NOMO-1 treated with dmso at 0.1 percent for 144 hours (cell line): ENCODE results near the gene G3BP1.
"Not testable (repeated sequence)": the region's sequence is repeated elsewhere in the genome, so short reads cannot be mapped to it uniquely, and the experiment has no call there.

Experiments used
- DNase-seq: peaks from one replicate; lab custom pipeline; 2025; ENCODE audit not compliant: unreplicated experiment; lab: John Stamatoyannopoulos, UW

The G3BP1 gene

DNA sequence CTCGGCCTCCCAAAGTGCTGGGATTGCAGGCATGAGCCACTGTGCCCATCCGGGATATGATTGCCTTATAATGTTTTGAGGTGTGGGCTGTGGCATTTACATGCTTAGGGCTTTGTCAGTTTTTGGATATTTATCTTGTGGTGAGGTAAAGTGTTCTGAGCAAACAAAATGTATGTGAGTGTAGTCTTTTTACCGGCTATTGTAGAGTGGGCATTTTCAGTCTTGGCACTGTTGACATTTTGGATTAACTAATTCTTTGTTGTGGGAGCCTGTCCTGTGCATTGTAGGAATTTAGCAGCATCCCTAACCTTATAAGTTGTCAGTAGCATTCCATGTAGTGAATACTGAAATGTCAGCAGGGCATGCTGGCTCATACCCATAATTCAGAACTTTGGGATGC is 21.6 kb downstream of the G3BP1 start:
- DNase-seq, result no peak

DNA sequence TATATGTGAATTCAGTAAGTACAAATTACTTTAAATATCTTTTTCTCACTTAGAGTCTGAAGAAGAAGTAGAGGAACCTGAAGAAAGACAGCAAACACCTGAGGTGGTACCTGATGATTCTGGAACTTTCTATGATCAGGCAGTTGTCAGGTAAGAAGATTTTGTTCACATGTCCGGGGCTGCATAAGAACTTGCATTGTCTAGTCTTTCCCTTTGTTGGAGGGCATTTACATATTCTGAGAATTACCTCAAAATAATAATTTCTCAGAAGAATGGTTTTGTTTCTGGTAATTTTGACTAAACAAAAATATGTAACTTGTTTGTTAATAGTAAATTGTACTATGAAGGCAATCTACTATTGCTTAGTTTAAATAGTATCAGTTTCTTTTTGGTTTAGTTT is 23.7 kb downstream of the G3BP1 start:
- no peak for DNase-seq

DNA sequence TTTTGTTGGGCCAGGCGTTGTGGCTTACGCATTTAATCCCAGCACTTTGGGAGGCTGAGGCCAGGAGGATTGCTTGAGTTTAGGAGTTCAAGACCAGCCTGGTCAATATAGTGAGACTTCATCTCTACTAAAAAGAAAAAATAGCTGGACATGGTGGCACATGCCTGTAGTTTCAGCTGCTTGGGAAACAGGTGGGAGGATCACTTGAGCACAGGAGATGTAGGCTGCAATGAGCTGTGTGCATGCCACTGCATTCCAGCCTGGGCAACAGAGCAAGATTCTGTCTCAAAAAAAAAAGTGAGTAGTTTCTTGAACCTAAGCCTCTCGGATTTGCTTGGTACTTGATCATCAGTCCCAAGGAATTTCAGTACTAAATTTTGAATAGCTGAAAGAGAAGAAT is 26.9 kb downstream of the G3BP1 start:
- no peak for DNase-seq

DNA sequence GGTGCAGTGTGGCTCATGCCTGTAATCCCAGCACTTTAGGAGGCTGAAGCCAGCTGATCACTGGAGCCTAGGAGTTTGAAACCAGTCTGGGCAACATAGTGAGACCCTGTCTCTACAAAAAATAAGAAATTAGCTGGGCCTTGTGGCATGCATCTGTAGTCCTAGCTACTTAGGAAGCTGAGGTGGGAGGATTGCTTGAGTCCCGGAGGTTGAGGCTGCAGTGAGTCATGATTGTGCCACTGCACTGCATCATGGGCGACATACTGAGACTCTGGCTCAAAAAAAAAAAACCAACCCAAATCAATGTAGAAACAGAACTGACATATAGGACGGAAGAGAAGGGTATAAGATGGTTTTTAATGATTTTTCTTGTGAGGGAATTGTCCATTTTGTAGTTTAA is 27.7 kb downstream of the G3BP1 start:
- DNase-seq, result no peak

DNA sequence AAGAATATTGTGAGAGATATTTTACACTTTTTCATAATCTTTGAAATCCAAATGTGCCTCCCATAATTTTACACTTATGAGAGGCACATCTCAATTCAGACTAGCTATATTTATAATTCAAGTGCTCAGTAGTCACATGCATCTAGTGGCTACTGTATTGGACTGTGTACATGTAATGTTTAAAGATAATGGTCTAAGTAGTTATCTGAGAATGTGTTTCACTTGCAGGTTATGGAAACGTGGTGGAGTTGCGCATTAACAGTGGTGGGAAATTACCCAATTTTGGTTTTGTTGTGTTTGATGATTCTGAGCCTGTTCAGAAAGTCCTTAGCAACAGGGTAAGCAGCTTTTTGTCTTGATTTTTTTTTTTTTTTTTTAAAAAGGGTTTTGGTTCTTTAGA is 28.8 kb downstream of the G3BP1 start:
- DNase-seq, result no peak

DNA sequence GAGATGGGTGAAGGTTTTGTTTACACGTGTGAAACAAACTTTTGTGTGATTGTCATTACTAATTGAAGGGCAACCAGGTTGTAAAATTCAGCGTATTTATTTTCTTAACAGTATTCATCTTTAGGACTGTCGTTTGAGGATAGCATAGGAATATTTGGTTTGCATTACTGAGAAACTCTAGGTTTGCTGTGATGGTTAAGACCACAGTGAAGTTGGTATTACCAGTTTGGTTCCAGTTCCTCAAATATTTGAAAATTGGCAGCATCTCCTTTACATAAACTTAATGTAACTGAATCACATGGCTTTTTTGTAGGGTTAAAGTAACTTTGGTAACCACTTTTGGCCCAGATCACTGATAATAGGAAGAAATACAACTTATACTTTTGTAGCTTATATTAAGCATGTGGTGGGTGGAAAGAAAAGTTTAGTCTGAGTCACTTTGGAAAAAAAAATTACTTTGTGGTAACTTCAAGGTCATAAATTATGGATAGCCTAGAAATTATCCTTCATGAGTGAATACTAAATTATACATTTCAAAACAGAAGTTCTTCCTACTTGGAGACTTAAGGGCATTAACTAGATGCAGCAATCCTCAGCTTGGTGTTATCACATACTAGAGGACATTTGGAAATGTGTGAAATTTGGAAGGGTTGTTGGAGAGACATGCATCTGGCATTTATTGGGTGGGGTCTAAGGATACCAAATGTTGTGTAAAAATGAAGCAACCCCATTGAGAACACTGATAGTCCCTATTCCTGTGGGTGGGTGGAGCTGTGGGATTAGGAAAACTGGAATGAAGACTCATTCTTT is 33.9 kb downstream of the G3BP1 start:
- DNase-seq, result no peak

DNA sequence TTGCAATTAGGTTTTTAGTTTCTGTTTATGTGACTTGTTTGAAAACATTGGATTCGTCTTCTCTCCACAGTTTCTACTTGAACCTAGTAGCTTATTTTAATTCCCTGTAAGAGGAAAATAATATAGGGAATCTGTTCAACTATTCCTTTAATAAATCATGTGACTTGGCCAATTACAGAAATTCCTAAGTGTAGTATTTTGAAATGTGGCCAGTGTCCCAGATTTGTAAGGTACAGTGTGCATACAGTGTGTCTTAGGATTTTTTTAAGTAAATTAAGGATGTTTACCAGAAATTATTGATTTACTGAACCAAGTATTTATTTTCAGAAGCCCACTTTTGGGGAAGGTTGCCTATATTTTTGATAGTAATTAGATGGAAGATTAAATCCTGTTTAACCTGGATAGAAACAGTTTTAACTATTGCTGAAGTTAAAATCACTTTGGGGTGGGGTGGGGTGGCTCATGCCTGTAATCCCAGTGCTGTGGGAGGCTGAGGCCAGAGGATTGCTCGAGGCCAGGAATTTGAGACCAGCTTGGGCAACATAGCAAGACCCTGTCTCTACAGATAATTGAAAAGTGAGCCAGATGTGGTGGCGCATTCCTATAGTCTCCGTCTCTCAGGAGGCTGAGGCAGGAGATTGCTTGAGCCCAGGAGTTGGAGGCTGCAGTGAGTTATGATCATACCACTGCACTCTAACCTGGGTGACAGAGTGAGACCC is 36.9 kb downstream of the G3BP1 start:
- DNase-seq, result no peak

DNA sequence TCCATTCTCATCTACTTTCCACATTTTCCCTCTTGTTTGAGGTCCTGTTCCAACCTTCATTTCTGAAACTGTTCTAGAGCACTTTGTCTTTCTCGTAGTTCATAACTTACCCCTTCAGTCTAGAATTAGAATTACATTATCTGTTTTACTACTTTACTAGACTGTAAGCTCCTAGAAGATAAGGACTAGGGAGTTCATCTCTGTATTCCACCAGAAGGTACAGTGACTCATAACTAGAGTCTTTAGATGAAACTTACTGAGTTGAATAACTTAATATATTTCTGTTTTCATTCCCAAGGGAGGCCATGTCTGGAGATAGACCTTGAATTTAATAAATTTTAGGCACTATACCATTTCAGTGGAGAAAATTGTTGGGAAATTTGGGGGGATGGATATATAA is 38.7 kb downstream of the G3BP1 start:
- DNase-seq, result no peak

DNA sequence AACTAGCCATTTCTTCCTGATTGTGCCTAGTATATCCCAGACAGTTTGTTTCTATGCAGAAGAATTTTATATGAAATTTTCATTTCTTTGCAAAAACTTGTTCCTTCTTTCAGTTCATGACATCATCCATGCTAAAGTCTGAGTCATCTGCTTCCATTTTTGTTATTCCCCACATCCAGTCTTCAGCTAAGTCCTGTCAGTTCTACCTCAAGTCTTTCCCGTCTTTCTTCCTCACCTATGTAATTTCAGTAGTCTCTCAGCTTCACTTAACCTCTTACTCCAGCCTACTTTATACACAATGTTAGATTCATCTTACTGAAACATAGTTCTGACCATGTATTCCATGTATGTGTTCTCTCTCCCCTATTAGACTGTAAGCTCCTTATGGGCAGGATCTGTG is 39.1 kb downstream of the G3BP1 start:
- DNase-seq, result no peak

DNA sequence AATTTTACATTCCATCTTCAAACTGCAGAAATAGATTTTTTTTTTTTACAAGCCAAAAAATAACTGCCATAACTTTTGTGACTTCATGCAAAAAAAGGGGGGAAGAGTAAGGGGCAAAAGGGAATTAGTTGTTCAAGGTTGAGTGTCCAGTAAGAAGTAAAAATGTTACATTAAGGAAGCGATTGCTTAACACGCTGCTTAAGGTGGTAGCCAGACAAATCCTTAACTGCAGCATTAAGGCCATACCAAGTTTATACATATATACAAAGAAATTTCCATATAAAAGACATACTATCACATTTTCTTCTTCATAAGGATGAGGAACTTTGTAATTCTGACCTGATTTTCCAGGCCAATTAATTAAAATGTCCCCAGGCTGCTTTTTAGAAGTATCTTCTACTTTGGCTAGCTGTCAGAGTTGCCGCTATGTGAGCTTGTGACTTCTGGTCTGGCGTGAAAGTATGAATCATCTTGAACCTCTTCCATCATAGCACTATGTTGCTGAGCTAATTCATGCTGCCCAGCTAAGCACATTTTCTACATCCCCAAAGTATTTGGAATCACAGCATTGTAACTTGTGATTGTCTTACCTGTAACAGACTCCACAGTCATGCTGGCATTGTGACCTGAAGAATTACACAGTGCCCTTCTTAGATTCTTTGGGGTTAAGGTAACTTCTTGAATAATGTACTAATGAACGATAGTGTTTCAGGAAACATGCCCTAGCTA is 40.0 kb downstream of the G3BP1 start:
- no peak for DNase-seq

DNA sequence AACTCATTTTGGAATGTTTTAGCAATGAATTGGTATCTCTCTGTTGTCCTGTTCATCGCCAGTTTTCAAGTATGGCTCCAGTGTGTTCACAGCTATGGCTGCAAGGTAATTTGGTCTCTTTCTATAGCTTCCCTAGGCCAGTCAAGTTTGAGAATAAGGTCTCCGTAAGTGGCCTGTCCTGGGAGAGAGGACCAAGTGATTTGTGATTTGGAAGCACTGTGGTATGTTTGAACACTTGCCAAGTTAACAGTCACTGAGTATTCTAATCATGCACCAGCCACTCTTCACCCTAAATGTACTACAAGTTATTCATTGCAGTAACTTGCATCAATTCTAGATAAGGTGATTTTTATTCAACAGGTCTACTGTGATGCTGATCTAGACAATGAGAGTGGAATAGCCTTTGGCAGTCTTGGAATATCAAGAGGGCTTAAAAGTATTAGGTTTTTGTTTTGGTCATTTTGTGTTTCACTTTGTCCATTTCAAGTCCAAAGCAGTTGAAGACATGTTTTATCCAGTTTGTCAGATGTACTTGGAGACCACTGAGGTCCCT is 41.1 kb downstream of the G3BP1 start:
- DNase-seq, result no peak

DNA sequence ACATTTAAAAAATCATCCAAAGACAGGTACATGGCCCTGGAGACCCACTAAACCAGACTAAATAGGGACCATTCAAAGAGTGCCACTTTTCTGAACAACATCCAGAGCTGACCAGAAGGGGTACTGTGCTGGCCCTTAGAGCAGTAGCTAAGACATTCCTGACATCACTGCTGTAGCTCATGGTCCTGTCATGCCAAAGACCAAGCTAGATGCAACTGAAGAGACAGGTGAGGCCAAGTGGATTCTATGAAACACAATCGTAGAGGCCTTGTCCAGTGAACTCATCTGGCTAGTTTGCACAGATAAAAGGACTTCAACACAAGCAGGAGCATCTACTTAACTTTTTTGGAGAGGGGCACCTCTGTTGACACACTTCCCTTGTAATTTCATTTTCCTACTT is 43.3 kb downstream of the G3BP1 start:
- no peak for DNase-seq

DNA sequence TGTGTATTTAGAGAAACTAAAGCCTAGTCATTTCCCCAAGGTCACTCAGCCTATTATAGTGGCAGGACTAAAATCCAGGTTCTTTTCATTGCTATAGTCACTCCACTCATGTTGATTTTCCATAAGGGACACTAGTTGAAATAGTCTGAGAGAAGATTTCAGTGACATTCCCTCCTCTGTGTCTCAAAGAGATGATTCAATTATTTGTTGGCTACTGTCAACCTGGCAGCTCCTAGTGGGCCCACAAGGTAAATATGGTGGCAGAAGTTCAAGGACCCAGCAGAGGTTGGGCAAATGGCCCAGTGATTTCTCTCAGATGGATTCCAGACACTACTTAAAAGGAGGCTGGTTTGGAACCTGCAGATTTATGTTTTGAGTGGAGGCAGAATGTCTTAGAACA is 48.1 kb downstream of the G3BP1 start:
- no peak for DNase-seq

DNA sequence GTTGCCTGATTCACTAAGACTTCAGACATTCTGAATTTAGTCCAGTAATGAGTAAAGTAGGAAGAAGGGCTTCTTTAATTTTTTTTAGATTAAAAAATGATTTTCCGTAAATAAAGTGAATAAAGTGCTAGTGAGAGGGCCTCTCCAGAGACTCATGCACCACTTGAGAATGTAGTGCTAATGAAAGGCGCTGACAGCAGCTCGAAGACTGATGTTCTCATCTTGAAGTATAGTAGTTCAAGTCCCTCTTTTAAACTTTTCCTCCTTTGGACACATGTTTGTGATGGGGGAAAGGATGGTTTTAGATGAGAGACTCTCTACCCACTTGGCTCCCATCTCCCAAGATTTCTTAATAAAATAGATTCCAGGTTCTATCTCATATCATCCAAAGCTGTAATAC is 48.5 kb downstream of the G3BP1 start:
- DNase-seq, result no peak

DNA sequence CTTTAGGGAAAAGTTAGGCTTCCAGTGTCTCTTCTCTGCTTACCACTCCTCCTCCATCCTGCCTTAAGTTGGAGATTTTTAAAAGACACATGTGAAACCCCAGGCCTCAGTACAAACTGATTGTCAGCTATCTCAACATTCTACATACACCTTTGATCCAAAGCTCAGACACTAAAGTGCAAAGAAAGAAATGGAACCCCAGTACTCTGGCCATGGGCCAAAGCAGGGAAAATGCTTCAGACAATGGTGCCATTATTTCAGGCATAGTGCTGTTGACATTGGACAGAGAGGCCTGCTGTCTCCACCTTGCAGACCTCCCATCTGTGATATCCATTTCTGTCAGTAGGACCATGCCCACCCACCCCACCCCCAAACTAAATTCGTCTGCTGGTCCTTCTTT is 49.1 kb downstream of the G3BP1 start:
- no peak for DNase-seq

DNA sequence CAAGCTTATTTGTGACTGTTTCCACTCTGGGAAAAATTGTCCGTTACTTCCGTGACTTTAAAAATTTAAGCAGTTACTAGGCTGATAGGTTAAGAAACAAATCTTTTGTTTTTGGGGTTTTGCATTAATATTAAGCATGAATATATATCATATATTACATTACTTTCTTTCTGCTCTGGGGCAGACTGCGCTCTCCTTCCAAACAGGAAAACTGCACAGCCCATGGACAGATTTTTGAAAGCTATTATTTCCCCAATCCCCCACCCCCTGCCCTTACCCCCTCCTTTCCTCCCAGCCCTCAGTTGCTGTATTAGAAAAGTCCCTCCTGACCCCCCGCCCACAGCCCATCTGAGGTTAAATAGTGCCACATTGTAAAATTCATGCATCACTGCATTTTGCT is 50.4 kb downstream of the G3BP1 start:
- DNase-seq, result no peak

DNA sequence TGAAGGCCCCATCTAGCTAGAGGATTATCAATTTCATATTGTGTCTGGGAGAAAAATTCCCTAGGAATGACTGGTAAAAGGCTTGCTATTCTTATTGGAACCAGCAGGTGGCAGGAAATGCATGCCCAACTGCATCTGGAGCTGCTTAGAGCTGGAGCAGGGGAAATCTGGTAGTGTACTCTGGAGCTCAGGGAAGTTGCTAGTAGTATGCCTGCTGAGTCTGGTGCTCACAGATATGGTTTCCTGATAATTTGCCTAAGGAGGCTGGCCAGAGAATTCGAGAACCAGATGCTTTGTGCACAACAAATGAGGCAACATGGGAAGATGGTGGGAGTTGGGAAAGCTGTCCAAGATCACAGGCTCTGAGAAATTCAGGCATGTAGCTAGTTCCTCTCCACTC is 53.7 kb downstream of the G3BP1 start:
- no peak for DNase-seq

DNA sequence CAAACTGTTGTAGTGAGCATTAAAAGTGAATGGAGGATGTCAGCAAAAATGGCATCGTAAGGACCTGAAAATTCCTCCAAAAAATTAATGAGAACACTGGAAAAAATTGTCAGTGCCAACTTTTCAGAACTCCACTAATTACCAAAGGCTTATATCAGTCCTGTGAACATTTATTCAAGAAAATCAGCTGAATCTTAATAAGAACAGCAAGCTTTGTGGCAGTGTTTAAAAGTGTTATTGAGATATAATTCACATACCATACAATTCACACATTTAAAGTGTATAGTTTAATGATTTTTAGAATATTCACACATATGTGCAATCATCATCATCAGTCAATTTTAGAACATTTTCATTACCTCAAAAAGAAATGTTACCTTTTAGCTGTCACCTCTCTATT is 57.6 kb downstream of the G3BP1 start:
- no peak for DNase-seq

DNA sequence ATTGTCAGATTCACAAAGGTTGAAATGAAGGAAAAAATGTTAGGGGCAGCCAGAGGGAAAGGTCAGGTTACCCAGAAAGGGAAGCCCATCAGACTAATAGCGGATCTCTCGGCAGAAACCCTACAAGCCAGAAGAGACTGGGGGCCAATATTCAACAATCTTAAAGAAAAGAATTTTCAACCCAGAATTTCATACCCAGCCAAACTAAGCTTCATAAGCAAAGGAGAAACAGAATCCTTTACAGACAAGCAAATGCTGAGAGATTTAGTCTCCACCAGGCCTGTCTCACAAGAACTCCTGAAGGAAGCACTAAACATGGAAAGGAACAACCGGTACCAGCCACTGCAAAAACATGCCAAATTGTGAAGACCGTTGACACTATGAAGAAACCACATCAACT is 61.1 kb downstream of the G3BP1 start:
- DNase-seq, result not testable (repeated sequence)

DNA sequence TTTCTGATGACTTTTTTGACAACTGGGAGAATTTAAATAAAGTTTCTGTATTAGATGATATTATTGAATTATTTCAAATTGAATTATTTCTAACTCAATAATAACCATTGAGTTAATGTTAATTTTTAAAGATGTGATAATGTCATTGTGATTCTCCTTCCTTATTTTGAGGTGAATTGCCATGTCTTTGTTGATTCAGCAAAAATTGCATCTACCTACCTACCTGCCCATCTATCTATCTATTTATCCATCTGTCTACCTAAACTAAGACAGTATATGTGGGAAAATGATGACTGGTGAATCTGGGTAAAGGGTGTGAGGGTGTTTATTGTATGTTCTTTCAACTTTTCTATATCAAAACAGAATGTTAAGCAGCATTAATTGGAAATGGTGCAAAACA is 75.0 kb downstream of the G3BP1 start:
- DNase-seq, result no peak

DNA sequence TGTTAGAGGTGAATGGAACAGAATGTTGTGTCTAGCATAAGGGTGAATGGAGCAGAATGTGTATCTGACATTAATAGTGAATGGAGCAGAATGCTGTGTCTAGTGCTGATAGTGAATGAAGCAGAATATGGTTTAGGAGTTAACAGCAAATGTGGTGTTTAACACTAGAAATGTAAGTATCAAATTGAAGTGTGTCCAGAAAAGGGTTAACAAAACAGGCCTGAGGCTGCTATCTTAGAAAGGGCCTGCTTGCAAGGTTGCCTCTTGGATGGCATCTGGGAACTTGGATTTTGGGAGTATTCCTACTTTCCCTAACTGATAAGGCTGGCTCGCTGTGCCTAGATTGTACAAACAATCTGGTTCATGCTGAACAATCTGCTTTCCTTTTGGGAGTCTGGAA is 76.1 kb downstream of the G3BP1 start:
- DNase-seq, result no peak

DNA sequence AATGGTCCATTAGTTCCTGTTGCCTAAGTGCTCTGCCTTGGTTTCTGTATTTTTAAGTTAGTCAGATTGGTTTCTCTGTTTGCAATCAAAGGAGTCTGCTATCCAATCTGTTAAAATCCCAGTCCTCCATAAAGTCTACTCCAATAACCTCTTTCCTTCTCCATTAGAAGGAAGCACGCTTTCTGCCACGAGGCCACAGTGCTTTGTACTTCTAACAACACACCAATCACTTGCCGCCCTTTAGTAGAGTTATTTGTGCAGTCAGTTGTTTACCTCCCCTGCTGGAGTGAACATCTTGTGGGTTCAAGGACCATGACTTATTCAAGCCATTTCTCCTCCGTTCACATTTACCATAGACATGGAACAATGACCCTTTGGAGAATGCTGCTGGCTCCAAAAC is 83.9 kb downstream of the G3BP1 start:
- DNase-seq, result no peak
